ENCODE data around the gene ARMH1. TPM values are rescaled to one million over a fixed set of nuclear protein-coding genes. Genes with fewer than 3 reads are reported as not detected.
"Not testable (repeated sequence)": the region's sequence is repeated elsewhere in the genome, so short reads cannot be mapped to it uniquely, and the experiment has no call there.

The ARMH1 gene
- total RNA-seq, 2 experiments from 2014 or later: 134 to 141 TPM

- Mint-ChIP-seq H3K4me3 (peak overlapping the region; percentile 83), H3K27ac (peak overlapping the region; percentile 92), H3K36me3 (peaks cover 13% of the 10 kb centered on the region), H3K27me3 (peaks cover 4% of the 10 kb centered on the region), H3K4me1 (ENCODE audit: low read depth) (peaks cover 65% of the 10 kb centered on the region), H3K9me3 (peaks cover 3% of the 10 kb centered on the region)
- intact Hi-C loops (cut with micrococcal nuclease): loop anchor here (5.0 to 10.0 kb wide), 2 partner anchors 93 to 860 kb away; partner anchors contain the start of gene NASP
- POLR2A ChIA-PET: interaction anchor here (0.9 to 6.2 kb wide), 3 partner anchors 85 to 286 kb away, joined by 4 to 151 read pairs (median 4); partner anchors contain the start of genes HECTD3 and UROD
- CTCF ChIA-PET: interaction anchor here (1.1 to 1.5 kb wide), 2 partner anchors 8 to 83 kb away, joined by 3 read pairs; partner anchors contain the start of gene BTBD19
- no peak for DNase-seq
Measured at GRCh38 chr1:44724955-44725698, 50.6 kb downstream of the ARMH1 start.

- peak within 1 kb of the TSS; percentile 100 for H3K27ac Mint-ChIP-seq
- peak; percentile 96 for DNase-seq
- POLR2A ChIA-PET: interaction anchor here (0.6 to 6.2 kb wide), 32 partner anchors 9 to 956 kb away, joined by 3 to 461 read pairs (median 6); partner anchors contain the start of genes ARMH1, BTBD19, DYNLT4 and HECTD3
Measured at GRCh38 chr1:44730741-44731512, 56.4 kb downstream of the ARMH1 start, which contains the start of gene RNU5D-1. TSS of gene RNU5D-1 (minus strand) at chr1:44731170.

GRCh38 chr1:44733365-44733764 is 58.9 kb downstream of the ARMH1 start:
- Mint-ChIP-seq H3K4me1 (ENCODE audit: low read depth) (peaks cover 23% of the 10 kb centered on the region), H3K27ac (no peak overlapping the region), H3K9me3 (peaks cover 2% of the 10 kb centered on the region), H3K36me3 (peaks cover 4% of the 10 kb centered on the region), H3K4me3 (no peak overlapping the region), H3K27me3 (peaks cover 3% of the 10 kb centered on the region)
- no peak for DNase-seq
- ChIA-PET CTCF (interaction anchor here (0.6 to 3.6 kb wide), 4 partner anchors 12 to 42 kb away, joined by 3 to 20 read pairs (median 3); partner anchors contain the start of gene RPS8), POLR2A (interaction anchor here (1.0 to 5.6 kb wide), 3 partner anchors 13 to 84 kb away, joined by 4 to 461 read pairs (median 51); partner anchors contain the start of gene RPS8)
- intact Hi-C loops (cut with micrococcal nuclease): loop anchor here (5.0 to 10.0 kb wide), 3 partner anchors 251 to 759 kb away; partner anchors contain the start of genes EIF2B3, TESK2 and ZSWIM5

More at GRCh38 chr1:44730741-44731512, 56.4 kb downstream of the ARMH1 start, which contains the start of gene RNU5D-1:
- intact Hi-C loops (cut with micrococcal nuclease): loop anchor here (1.0 to 10.0 kb wide), 13 partner anchors 8 to 761 kb away; partner anchors contain the start of genes ARMH1, EIF2B3, KIF2C and RPS8
- Mint-ChIP-seq H3K27me3 (peaks cover 3% of the 10 kb centered on the region), H3K36me3 (peaks cover 4% of the 10 kb centered on the region), H3K4me3 (peak within 1 kb of the TSS; percentile 69), H3K9me3 (peaks cover 2% of the 10 kb centered on the region), H3K4me1 (ENCODE audit: low read depth) (peaks cover 37% of the 10 kb centered on the region)
- CTCF ChIA-PET: interaction anchor here (0.7 to 4.4 kb wide), 23 partner anchors 8 to 609 kb away, joined by 3 to 65 read pairs (median 5); partner anchors contain the start of genes BTBD19, HECTD3, PLK3 and RPS8

GRCh38 chr1:44733784-44734183 is 59.3 kb downstream of the ARMH1 start:
- Mint-ChIP-seq H3K4me1 (ENCODE audit: low read depth) (peaks cover 23% of the 10 kb centered on the region), H3K27me3 (peaks cover 3% of the 10 kb centered on the region), H3K36me3 (peaks cover 4% of the 10 kb centered on the region), H3K9me3 (peaks cover 2% of the 10 kb centered on the region), H3K27ac (no peak overlapping the region), H3K4me3 (no peak overlapping the region)
- CTCF ChIA-PET: interaction anchor here (0.6 to 0.7 kb wide), 2 partner anchors 15 to 18 kb away, joined by 3 read pairs; no protein-coding TSS in a partner anchor
- intact Hi-C loops (cut with micrococcal nuclease): loop anchor here (5.0 to 10.0 kb wide), 3 partner anchors 251 to 759 kb away; partner anchors contain the start of genes EIF2B3, TESK2 and ZSWIM5
- no peak for DNase-seq
- POLR2A ChIA-PET: interaction anchor here (1.0 to 5.6 kb wide), 2 partner anchors 14 to 83 kb away, joined by 4 to 461 read pairs; no protein-coding TSS in a partner anchor

- Mint-ChIP-seq H3K36me3 (peaks cover 9% of the 10 kb centered on the region), H3K27ac (no peak overlapping the region), H3K4me3 (no peak overlapping the region), H3K27me3 (no peaks in the 10 kb centered on the region), H3K9me3 (no peaks in the 10 kb centered on the region), H3K4me1 (ENCODE audit: low read depth) (peaks cover 25% of the 10 kb centered on the region)
- POLR2A ChIA-PET: interaction anchor here (2.3 kb wide), 1 partner anchor 14 kb away, joined by 11 read pairs; no protein-coding TSS in a partner anchor
- no peak for DNase-seq
- intact Hi-C loops (cut with micrococcal nuclease): loop anchor here (10.0 kb wide), 2 partner anchors 249 to 469 kb away; partner anchors contain the start of genes EIF2B3 and ZSWIM5
- CTCF ChIA-PET: no interaction called here
Measured at GRCh38 chr1:44735992-44736391, 61.5 kb downstream of the ARMH1 start.

GRCh38 chr1:44738953-44739306 is 64.4 kb downstream of the ARMH1 start:
- not testable (repeated sequence) for H3K27me3 Mint-ChIP-seq, H3K9me3 Mint-ChIP-seq, DNase-seq
- CTCF ChIA-PET: interaction anchor here (0.7 to 1.9 kb wide), 2 partner anchors 8 to 65 kb away, joined by 3 to 4 read pairs; partner anchors contain the start of genes ARMH1, RNU5D-1 and TMEM53
- POLR2A ChIA-PET: interaction anchor here (2.2 to 2.6 kb wide), 3 partner anchors 8 to 37 kb away, joined by 12 to 21 read pairs (median 14); partner anchors contain the start of genes RNU5D-1 and RPS8
- Mint-ChIP-seq H3K4me3 (peak overlapping the region; percentile 93), H3K36me3 (peaks cover 25% of the 10 kb centered on the region), H3K4me1 (ENCODE audit: low read depth) (peaks cover 24% of the 10 kb centered on the region), H3K27ac (peak overlapping the region; percentile 93)
- intact Hi-C loops (cut with micrococcal nuclease): loop anchor here (1.0 to 10.0 kb wide), 5 partner anchors 8 to 466 kb away; partner anchors contain the start of genes EIF2B3, RNU5D-1, RPS8 and ZSWIM5

GRCh38 chr1:44739307-44740178 is 65.0 kb downstream of the ARMH1 start, which contains the start of gene KIF2C:
TSS of gene KIF2C (plus strand) at chr1:44739837. CDS start at chr1:44739933, 96 bp downstream.
- Mint-ChIP-seq H3K9me3 (no peaks in the 10 kb centered on the region), H3K27me3 (no peaks in the 10 kb centered on the region), H3K4me1 (ENCODE audit: low read depth) (peaks cover 24% of the 10 kb centered on the region), H3K36me3 (peaks cover 28% of the 10 kb centered on the region), H3K4me3 (peak within 1 kb of the TSS; percentile 93), H3K27ac (peak within 1 kb of the TSS; percentile 93)
- DNase-seq: peak; percentile 99
- POLR2A ChIA-PET: interaction anchor here (1.0 to 2.6 kb wide), 4 partner anchors 9 to 36 kb away, joined by 4 to 21 read pairs (median 13); partner anchors contain the start of genes RNU5D-1 and RPS8
- intact Hi-C loops (cut with micrococcal nuclease): loop anchor here (1.0 to 10.0 kb wide), 5 partner anchors 8 to 465 kb away; partner anchors contain the start of genes EIF2B3, RNU5D-1, RPS8 and ZSWIM5
- CTCF ChIA-PET: interaction anchor here (0.7 to 1.9 kb wide), 3 partner anchors 8 to 65 kb away, joined by 3 to 4 read pairs (median 3); partner anchors contain the start of genes ARMH1, RNU5D-1 and TMEM53

GRCh38 chr1:44740179-44740617 is 65.7 kb downstream of the ARMH1 start:
- intact Hi-C loops (cut with micrococcal nuclease): no loop called here
- H3K4me3 Mint-ChIP-seq: peak overlapping the region; percentile 93
- peaks cover 31% of the 10 kb centered on the region for H3K36me3 Mint-ChIP-seq
- no peaks in the 10 kb centered on the region for H3K9me3 Mint-ChIP-seq
- CTCF ChIA-PET: interaction anchor here (1.0 to 1.9 kb wide), 3 partner anchors 9 to 66 kb away, joined by 3 to 7 read pairs (median 4); partner anchors contain the start of genes ARMH1, RNU5D-1 and TMEM53
- peak overlapping the region; percentile 93 for H3K27ac Mint-ChIP-seq
- H3K4me1 Mint-ChIP-seq (ENCODE audit: low read depth): peaks cover 24% of the 10 kb centered on the region
- no peak for DNase-seq
- no peaks in the 10 kb centered on the region for H3K27me3 Mint-ChIP-seq
- POLR2A ChIA-PET: interaction anchor here (0.6 to 2.6 kb wide), 5 partner anchors 9 to 57 kb away, joined by 3 to 21 read pairs (median 12); partner anchors contain the start of genes RNU5D-1 and RPS8

- no peaks in the 10 kb centered on the region for H3K9me3 Mint-ChIP-seq
Measured at GRCh38 chr1:44743211-44743610, 68.7 kb downstream of the ARMH1 start.

More at GRCh38 chr1:44743211-44743610, 68.7 kb downstream of the ARMH1 start:
- no peak overlapping the region for H3K27ac Mint-ChIP-seq
- no peak overlapping the region for H3K4me3 Mint-ChIP-seq
- POLR2A ChIA-PET: interaction anchor here (2.3 to 4.1 kb wide), 4 partner anchors 12 to 32 kb away, joined by 6 to 28 read pairs (median 12); partner anchors contain the start of genes RNU5D-1 and RPS8
- no peak for DNase-seq
- H3K4me1 Mint-ChIP-seq (ENCODE audit: low read depth): peaks cover 26% of the 10 kb centered on the region
- intact Hi-C loops (cut with micrococcal nuclease): no loop called here
- CTCF ChIA-PET: interaction anchor here (0.9 to 1.1 kb wide), 2 partner anchors 14 kb away, joined by 3 to 4 read pairs; no protein-coding TSS in a partner anchor
- H3K27me3 Mint-ChIP-seq: no peaks in the 10 kb centered on the region
- H3K36me3 Mint-ChIP-seq: peaks cover 46% of the 10 kb centered on the region
